Stimulated activated CD4-positive, alpha-beta T cell treated with anti-CD3 and anti-CD28 coated beads, Interleukin-2, amount 100 ng/mL, for 48 hours (primary cell): ENCODE results near the gene BCAR3.

Source experiments
- DNase-seq, 2 donors: peaks; one replicate each; pipeline ENCODE4 v3.0.0-alpha.2; 2020

Gene BCAR3

GRCh38 chr1:93532780-93533378 lies 148.8 kb downstream of the BCAR3 start:
- DNase-seq: no peak

- no peak for DNase-seq
Observed at GRCh38 chr1:93531193-93531592, 150.4 kb downstream of the BCAR3 start.

DNA sequence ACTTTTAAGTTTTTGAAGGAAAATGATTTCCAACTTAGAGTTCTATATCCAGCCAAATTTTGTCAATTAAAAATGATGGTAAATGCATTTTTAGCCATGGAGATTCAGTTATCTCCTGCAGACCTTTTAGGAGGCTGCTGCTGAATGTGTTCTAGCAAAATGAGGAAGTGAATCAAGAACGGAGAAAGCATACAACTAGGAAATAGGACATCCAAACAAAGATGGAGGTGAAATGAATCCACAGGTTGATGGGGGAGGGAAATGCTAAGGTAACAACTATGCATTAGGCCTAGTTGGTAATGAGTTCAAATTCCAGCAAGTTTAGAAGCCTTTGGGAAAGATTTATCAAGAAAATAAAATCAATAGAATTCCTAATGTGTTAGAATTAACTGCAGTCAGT lies 153.2 kb downstream of the BCAR3 start:
- no peak for DNase-seq

DNA sequence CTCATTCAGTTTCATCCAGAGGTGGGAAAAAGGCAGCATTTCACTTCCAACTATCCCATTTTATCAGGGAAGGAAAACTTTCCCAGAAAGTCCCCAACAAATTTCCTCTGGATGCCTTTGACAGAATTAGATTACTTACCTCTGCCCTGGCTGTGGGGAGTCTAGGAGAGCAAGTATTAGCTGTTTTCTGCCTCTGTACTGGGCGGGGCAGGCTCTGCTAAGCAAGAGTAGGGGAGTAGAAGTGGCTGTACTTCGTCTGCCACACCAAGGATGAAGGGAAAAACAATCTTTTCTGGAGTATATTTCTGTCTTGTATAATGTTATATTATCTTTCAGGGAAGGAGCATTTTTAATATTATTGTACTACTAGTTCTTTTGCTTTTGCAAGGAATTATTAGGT lies 155.2 kb downstream of the BCAR3 start:
- no peak for DNase-seq

- no peak for DNase-seq
Observed at GRCh38 chr1:93525431-93525830, 156.2 kb downstream of the BCAR3 start.

- DNase-seq: no peak
Observed at GRCh38 chr1:93522721-93523120, 158.9 kb downstream of the BCAR3 start.

DNA sequence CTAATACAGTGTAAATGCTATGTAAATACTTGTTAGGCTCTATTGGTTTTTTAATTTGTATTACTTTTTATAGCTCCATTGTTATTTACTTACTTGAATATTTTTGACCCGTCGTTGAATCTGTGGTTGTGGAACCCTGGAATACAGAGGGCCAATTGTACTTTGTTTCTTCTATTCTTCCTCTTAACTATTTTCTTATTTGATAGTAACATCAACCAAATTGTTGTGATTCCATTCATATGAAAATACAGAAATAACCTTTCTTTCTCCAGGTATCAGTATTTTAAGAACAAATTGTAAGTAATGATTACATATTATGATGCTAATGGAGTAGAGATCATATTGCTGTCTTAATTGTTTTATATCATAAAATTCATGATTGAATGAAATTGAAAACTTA lies 160.0 kb downstream of the BCAR3 start:
- no peak for DNase-seq

DNA sequence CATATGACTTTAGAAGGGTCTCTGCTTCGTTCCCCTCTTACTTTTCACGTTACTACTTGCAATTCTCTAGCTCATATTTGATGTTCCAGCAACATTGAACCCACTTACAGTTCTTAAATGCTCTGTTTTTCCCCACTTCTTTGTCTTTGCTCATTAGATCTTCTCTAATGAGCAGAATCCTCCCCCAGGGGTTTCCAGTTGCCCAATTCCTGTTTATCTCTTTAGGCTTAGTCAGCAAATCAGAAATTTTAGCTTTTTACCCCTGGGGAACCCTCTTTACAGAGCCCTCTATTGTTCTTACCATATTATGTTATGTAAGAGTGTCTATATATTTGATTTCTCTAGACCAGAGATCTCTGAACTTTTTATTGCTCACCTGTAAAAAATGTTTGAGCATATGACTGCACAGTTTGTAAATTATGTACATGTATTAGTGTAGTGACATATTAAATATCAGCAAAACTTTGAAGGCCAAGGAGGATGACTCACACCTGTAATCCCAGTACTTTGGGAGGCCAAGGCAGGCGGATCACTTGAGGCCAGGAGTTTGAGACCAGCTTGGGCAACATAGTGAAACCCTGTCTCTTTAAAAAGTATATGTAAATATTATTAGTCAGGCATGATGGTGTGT lies 162.3 kb downstream of the BCAR3 start:
- DNase-seq: no peak

- DNase-seq: no peak
Observed at GRCh38 chr1:93518516-93518915, 163.1 kb downstream of the BCAR3 start.

DNA sequence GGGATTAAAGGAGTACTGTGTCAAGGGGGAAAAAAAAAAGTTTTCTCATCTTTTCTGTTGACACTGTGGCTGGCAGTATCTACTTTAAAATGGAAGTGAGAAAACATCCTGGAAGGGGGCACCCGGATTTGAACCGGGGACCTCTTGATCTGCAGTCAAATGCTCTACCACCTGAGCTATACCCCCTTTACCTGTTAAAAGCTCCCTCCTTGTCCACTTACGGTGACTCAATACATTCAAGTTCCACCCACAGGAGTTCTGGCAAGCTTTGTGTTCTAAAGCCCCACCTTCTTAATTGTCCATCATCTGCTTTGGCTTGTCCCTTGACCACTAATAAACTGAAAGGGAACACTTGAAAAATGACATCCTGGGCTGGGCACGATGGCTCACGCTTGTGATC lies 165.5 kb downstream of the BCAR3 start:
- no peak for DNase-seq
